C4-2B (cell line): Measurements from ENCODE around the gene MIS18A.

Source experiments
- CTCF ChIP-seq: fragments of 450-650 bp; conservative IDR thresholded peaks from 2 replicates; pipeline ENCODE4 v1.5.1; 2017; ENCODE audit warnings: mild to moderate bottlenecking
- ZFX ChIP-seq: fragments of 450-650 bp; IDR thresholded peaks from 2 replicates; pipeline ENCODE4 v1.6.1; 2017

GRCh38 chr21:32256251-32256650 is 22.6 kb downstream of the MIS18A start:
- no peak for TF ChIP-seq CTCF
- no peak for TF ChIP-seq ZFX
